Prostate gland (tissue), 2 donors: ENCODE measurements around the gene EPB41L4A.

Experiments
- CTCF ChIP-seq, 4 experiments: fragments of 200-600 bp in 2 of 4; fragments of 450-650 bp in 2 of 4; sonication (generic) in 2 of 4; IDR thresholded peaks; 1 replicate in 3 of 4; 2 replicates in 1 of 4; pipeline ENCODE4 v1.5.1; 2016 to 2019; ENCODE audit warnings: antibody characterized with exemption in 4 of 4, mild to moderate bottlenecking in 2 of 4, moderate library complexity in 2 of 4
- POLR2A ChIP-seq: fragments of 450-650 bp; IDR thresholded peaks from one replicate; pipeline ENCODE4 v1.6.1; 2016; ENCODE audit warnings: antibody characterized with exemption, mild to moderate bottlenecking
- POLR2AphosphoS5 ChIP-seq: sonication (generic); formaldehyde crosslinking; IDR thresholded peaks from one replicate; pipeline ENCODE4 v1.6.1; 2017; ENCODE audit warnings: antibody characterized with exemption

GRCh38 chr5:112219000-112219399 lies 200.1 kb downstream of the EPB41L4A start:
- TF ChIP-seq POLR2A, result no peak
- no peak for TF ChIP-seq CTCF (IDR thresholded peaks at IDR 0.05)
- TF ChIP-seq POLR2AphosphoS5, result no peak
